AG09309 (cell line): ENCODE results near the gene ZNF558.

Experiments used
- DNase-seq: peaks from one replicate; pipeline ENCODE4 v3.0.0-alpha.2; 2010; ENCODE audit warnings: low read depth
- H3K4me3 ChIP-seq: 2 replicates; pipeline ENCODE4 v1.5.1; 2011; ENCODE audit warnings: mild to moderate bottlenecking, low read depth, low read length, moderate library complexity; ENCODE audit not compliant: control insufficient read depth
- TF ChIP-seq, protein P1 (sequence below): IDR thresholded peaks from 2 replicates; pipeline ENCODE4 v1.5.1; 2011; ENCODE audit warnings: mild to moderate bottlenecking, low read depth, low read length, inconsistent platforms; ENCODE audit not compliant: insufficient read depth, control insufficient read depth; ENCODE audit errors: missing control alignments

The ZNF558 gene

DNA sequence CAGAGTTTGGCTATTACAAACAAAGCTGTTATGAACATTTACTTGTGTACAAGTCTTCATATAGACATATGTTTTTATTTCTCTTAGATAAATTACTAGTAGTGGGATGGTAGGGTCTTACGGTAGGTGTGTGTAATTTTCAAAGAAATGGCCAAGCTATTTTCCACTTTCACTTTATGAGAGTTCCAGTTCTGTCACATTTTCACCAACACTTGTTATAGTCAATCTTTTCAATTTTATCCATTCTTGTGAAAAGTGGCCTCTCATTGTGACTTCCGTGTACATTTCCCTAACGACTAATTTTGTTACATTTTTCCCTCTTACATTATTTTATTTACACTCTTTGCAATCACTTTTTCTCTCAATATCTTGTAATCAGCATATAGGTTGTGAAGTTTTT is 18.4 kb upstream of the ZNF558 start:
- no peak overlapping the region for H3K4me3 ChIP-seq
- no peak for DNase-seq
- TF ChIP-seq, protein P1, sequence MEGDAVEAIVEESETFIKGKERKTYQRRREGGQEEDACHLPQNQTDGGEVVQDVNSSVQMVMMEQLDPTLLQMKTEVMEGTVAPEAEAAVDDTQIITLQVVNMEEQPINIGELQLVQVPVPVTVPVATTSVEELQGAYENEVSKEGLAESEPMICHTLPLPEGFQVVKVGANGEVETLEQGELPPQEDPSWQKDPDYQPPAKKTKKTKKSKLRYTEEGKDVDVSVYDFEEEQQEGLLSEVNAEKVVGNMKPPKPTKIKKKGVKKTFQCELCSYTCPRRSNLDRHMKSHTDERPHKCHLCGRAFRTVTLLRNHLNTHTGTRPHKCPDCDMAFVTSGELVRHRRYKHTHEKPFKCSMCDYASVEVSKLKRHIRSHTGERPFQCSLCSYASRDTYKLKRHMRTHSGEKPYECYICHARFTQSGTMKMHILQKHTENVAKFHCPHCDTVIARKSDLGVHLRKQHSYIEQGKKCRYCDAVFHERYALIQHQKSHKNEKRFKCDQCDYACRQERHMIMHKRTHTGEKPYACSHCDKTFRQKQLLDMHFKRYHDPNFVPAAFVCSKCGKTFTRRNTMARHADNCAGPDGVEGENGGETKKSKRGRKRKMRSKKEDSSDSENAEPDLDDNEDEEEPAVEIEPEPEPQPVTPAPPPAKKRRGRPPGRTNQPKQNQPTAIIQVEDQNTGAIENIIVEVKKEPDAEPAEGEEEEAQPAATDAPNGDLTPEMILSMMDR, result no peak

DNA sequence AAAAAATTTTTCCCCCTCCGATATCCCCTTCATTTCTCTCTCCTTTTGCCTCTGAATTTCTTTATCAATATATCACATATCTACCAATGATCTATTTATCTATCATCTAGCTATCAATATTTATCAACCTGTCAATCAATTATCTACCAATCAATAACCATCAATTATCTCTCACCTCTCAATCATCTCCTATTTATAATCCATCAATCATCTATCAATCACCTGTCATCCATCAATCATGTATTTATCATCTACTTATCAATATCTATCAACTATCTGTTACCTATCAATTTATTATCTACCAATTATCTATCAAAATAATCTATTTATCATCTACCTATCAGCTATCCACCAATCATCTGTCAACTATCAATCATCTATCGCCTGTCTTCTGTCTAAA is 17.1 kb upstream of the ZNF558 start:
- TF ChIP-seq, protein P1, result no peak
- no peak overlapping the region for H3K4me3 ChIP-seq
- DNase-seq, result no peak

DNA sequence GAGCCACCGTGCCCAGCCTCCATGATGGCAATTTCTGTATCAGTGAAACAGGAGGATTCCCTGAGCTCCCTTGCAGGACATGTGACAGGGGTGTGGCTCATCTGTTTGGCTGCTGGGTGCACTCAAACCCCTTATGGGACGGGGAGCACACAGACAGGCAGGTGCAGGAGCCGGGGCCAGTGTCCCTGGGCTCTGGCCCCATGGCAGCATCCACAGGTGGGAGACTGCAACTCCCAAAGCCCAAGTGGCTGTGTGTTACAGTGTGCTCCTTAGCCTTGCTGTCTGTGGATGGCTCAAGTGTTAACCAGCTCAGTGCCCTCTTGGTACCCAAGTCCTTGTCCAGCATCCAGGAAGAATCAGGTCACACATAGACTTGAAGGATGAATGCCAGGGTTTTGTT is 14.7 kb upstream of the ZNF558 start:
- TF ChIP-seq, protein P1, result no peak

DNA sequence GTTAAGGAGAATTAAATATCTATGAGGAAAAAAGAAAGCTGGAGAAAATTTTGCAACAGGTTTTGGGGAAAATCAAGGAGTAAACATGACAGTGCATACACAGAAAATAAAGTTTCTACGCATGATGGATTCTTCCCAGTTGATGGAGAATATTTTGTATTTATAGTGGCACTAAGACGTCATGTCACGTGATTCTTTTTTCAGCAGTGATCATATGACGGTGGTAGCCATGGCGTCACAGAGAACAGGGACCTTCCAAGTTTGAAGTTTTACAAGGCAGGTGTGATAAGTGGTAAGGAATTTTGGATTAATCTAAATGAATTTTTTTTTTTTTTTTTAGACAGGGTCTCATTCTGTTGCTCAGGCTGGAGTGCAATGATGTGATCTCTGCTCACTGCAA is 8.6 kb upstream of the ZNF558 start:
- H3K4me3 ChIP-seq, result no peak overlapping the region
- TF ChIP-seq, protein P1, result no peak
- no peak for DNase-seq

More for the DNA sequence above, 14.7 kb upstream of the ZNF558 start:
- H3K4me3 ChIP-seq, result no peak overlapping the region
- no peak for DNase-seq

DNA sequence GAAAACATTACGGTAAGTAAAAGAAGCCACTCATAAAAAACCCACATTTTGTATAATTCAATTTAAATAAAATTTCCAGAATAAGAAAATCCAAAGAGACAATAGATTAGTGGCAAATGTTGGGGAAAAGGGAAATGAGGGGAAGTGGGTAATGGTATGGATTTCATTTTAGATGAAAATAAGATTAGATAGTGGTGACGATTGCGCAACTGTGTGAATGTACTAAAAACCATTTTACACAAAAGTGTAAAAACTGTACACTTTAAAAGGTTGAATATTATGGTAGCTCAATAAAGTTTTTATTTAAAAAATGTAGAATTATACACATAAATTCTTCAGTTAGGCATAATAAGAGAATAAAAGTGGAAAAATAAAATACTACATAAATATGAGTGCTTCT is 3.8 kb upstream of the ZNF558 start:
- DNase-seq, result no peak
- TF ChIP-seq, protein P1, result no peak
- no peak overlapping the region for H3K4me3 ChIP-seq

DNA sequence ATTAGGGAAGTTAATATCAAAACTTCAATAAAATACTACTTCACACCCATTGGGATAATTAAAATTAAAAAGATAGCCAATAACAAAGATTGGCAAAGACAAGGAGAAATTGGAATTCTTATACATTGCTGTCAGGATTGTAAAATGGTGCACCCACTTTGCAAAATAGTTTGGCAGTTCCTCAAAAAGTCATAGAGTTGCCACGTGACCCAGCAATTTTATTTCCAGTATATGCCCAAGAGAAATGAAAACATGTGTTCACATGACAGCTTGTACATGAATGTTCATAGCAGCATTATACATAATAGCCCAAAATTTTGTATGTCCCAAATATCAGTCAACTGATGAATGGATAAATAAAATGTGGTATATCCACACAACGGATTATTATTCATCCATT is 3.3 kb upstream of the ZNF558 start:
- H3K4me3 ChIP-seq, result no peak overlapping the region
- DNase-seq, result no peak
- TF ChIP-seq, protein P1, result no peak

DNA sequence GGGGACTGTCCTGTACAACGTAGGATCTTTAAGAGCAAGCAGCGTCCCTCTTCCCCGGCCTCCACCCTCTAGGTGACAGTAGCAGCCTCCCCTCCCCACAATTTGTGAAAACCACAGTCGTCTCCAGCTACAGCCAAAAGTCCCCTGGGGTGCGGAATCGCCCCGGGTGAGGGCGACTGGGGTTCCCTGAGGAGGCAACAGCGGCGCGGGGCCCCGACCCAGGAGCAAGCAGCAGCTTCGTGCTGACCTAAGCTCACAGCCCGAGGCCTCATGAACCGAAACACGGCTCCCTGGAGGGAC is 322 bp downstream of the ZNF558 start:
- H3K4me3 ChIP-seq, result peak overlapping the region; percentile 56
- TF ChIP-seq, protein P1, result no peak
- DNase-seq, result no peak
